MM.1S (cell line): Measurements from ENCODE around the gene DENND1A.

Experiments
- DNase-seq: peaks from one replicate; pipeline ENCODE4 v3.0.0-alpha.2; 2015
- H2AFZ ChIP-seq: fragments of 300-600 bp; sonication (generic); 2 replicates; pipeline ENCODE4 v1.6.0; 2016; ENCODE audit warnings: antibody characterized with exemption, low read length
- H3F3A ChIP-seq: fragments of 300-600 bp; sonication (generic); 2 replicates; pipeline ENCODE4 v1.6.1; 2016; ENCODE audit warnings: mild to moderate bottlenecking, antibody characterized with exemption, low read length, moderate library complexity, mixed read lengths; ENCODE audit not compliant: insufficient read depth
- H3K27ac ChIP-seq: fragments of 300-600 bp; sonication (generic); 2 replicates; pipeline ENCODE4 v1.5.1; 2016; ENCODE audit warnings: mild to moderate bottlenecking, low read length
- H3K27me3 ChIP-seq: fragments of 300-600 bp; sonication (generic); replicated peaks from 2 replicates; pipeline ENCODE4 v1.6.0; 2016; ENCODE audit warnings: low read length; ENCODE audit not compliant: insufficient read depth
- H3K36me3 ChIP-seq: fragments of 300-600 bp; sonication (generic); replicated peaks from 2 replicates; pipeline ENCODE4 v1.6.1; 2016; ENCODE audit warnings: mild to moderate bottlenecking, low read length, mixed read lengths; ENCODE audit not compliant: insufficient read depth
- H3K4me1 ChIP-seq: fragments of 300-600 bp; sonication (generic); 2 replicates; pipeline ENCODE4 v1.6.1; 2016; ENCODE audit warnings: low read length, mixed read lengths
- H3K4me2 ChIP-seq: fragments of 300-600 bp; sonication (generic); 2 replicates; pipeline ENCODE4 v1.6.0; 2016; ENCODE audit warnings: low read depth, low read length
- H3K4me3 ChIP-seq: fragments of 300-600 bp; sonication (generic); 2 replicates; pipeline ENCODE4 v1.5.1; 2016; ENCODE audit warnings: low read length, mixed read lengths
- H3K79me2 ChIP-seq: fragments of 300-600 bp; sonication (generic); 2 replicates; pipeline ENCODE4 v1.6.1; 2016; ENCODE audit warnings: mixed run types, low read length, mixed read lengths
- H3K9ac ChIP-seq: fragments of 300-600 bp; sonication (generic); 2 replicates; pipeline ENCODE4 v1.6.1; 2016; ENCODE audit warnings: low read length, mixed read lengths
- H3K9me2 ChIP-seq: fragments of 300-600 bp; sonication (generic); replicated peaks from 2 replicates; pipeline ENCODE4 v1.6.1; 2016; ENCODE audit warnings: mild to moderate bottlenecking, low read length, mixed read lengths; ENCODE audit not compliant: insufficient read depth
- H3K9me3 ChIP-seq: fragments of 300-600 bp; sonication (generic); replicated peaks from 2 replicates; pipeline ENCODE4 v1.6.1; 2016; ENCODE audit warnings: mild to moderate bottlenecking, low read length, mixed read lengths; ENCODE audit not compliant: insufficient read depth
- H4K20me1 ChIP-seq: fragments of 300-600 bp; sonication (generic); 2 replicates; pipeline ENCODE4 v1.6.1; 2016; ENCODE audit warnings: mild to moderate bottlenecking, low read length, moderate library complexity, mixed read lengths; ENCODE audit not compliant: insufficient read depth
- EZH2 ChIP-seq: fragments of 300-600 bp; sonication (generic); optimal IDR thresholded peaks from 2 replicates; pipeline ENCODE3; 2017; ENCODE audit warnings: low read depth, mild to moderate bottlenecking, antibody characterized with exemption, low read length, mixed read lengths
- EZH2phosphoT487 ChIP-seq: fragments of 300-600 bp; sonication (generic); IDR thresholded peaks from 2 replicates; pipeline ENCODE4 v1.6.1; 2018; ENCODE audit warnings: antibody characterized with exemption, low read length
- TF ChIP-seq, protein P1 (sequence below): fragments of 300-600 bp; sonication (generic); IDR thresholded peaks from 2 replicates; pipeline ENCODE4 v1.5.1; 2016; ENCODE audit warnings: antibody characterized with exemption, low read length, mixed read lengths

The DENND1A gene

DNA sequence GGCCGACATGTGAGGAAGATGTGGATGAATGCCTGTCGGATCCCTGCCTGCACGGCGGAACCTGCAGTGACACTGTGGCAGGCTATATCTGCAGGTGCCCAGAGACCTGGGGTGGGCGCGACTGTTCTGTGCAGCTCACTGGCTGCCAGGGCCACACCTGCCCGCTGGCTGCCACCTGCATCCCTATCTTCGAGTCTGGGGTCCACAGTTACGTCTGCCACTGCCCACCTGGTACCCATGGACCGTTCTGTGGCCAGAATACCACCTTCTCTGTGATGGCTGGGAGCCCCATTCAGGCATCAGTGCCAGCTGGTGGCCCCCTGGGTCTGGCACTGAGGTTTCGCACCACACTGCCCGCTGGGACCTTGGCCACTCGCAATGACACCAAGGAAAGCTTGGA, 559.8 kb downstream of the DENND1A start:
- TF ChIP-seq, protein P1, sequence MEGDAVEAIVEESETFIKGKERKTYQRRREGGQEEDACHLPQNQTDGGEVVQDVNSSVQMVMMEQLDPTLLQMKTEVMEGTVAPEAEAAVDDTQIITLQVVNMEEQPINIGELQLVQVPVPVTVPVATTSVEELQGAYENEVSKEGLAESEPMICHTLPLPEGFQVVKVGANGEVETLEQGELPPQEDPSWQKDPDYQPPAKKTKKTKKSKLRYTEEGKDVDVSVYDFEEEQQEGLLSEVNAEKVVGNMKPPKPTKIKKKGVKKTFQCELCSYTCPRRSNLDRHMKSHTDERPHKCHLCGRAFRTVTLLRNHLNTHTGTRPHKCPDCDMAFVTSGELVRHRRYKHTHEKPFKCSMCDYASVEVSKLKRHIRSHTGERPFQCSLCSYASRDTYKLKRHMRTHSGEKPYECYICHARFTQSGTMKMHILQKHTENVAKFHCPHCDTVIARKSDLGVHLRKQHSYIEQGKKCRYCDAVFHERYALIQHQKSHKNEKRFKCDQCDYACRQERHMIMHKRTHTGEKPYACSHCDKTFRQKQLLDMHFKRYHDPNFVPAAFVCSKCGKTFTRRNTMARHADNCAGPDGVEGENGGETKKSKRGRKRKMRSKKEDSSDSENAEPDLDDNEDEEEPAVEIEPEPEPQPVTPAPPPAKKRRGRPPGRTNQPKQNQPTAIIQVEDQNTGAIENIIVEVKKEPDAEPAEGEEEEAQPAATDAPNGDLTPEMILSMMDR: no peak
- TF ChIP-seq EZH2: no peak
- no peak for TF ChIP-seq EZH2phosphoT487

DNA sequence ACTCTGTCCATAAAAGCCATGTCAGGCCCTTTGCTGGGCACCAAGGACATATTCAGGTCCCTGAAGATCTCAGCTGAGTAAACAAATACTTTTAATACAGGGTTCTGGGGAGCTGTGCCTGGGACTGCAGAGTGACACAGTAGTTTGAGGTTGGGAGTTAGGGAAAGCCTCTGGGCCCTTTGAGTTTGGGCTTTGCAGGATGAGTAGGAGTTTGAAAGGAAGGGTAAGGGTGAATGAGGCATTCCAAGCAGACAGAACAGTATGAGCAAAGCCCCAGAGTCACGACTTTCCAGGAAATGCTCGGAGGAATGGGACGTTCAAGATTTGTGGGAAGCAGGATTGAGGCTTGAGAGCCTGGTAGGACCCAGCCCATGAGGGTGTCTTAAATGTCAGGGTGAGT, 560.6 kb downstream of the DENND1A start:
- no peak overlapping the region for H3K4me3 ChIP-seq
- H4K20me1 ChIP-seq: no peaks in the 10 kb centered on the region
- H3K36me3 ChIP-seq: no peaks in the 10 kb centered on the region
- H3K79me2 ChIP-seq: no peaks in the 10 kb centered on the region
- no peaks in the 10 kb centered on the region for H3F3A ChIP-seq
- H3K9me2 ChIP-seq: no peaks in the 10 kb centered on the region
- H3K4me1 ChIP-seq: no peaks in the 10 kb centered on the region
- TF ChIP-seq EZH2phosphoT487 (no peak), EZH2 (no peak)
- TF ChIP-seq, protein P1: no peak
- H2AFZ ChIP-seq: no peak overlapping the region
- no peak overlapping the region for H3K4me2 ChIP-seq
- no peaks in the 10 kb centered on the region for H3K9me3 ChIP-seq
- no peak overlapping the region for H3K27ac ChIP-seq
- DNase-seq: no peak
- H3K9ac ChIP-seq: no peak overlapping the region
- H3K27me3 ChIP-seq: peaks cover 57% of the 10 kb centered on the region

More for the DNA sequence above, 559.8 kb downstream of the DENND1A start:
- Histone ChIP-seq H3K4me3 (no peak overlapping the region), H3K4me2 (no peak overlapping the region), H3F3A (no peaks in the 10 kb centered on the region), H3K27ac (no peak overlapping the region), H4K20me1 (no peaks in the 10 kb centered on the region), H3K36me3 (no peaks in the 10 kb centered on the region), H3K4me1 (no peaks in the 10 kb centered on the region), H3K27me3 (peaks cover 65% of the 10 kb centered on the region), H2AFZ (no peak overlapping the region), H3K9me3 (no peaks in the 10 kb centered on the region), H3K9ac (no peak overlapping the region), H3K79me2 (no peaks in the 10 kb centered on the region), H3K9me2 (no peaks in the 10 kb centered on the region)
- no peak for DNase-seq

DNA sequence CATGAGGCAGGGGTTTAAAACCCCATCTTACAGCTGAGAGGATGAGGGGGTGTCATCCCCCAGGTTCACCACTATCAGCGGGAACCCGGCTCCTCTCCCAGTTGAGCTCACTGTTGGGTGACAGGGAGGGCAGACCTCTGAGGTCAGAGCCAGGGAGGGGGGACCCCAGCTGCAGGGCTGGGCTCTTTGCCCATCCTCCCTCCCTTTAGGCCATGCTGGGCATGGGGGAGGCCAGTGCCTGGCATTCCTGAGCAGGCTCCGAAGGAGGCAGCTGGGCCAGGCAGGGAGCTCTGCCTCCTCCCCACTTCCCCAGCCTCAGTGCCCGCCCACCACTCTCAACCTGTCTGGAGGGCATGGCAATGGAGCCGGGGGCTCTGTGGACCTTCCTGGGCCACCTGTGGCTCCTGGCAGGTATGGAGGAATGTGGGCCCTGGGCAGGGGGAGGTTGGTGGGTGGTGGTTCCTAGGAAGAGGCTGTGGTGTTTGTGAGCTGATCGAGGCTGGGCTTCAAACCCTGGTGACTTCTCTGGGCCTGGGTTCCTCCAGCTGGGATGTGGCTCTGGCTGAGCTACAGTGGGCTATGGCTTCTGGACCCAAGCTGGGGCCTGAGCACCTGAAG, 561.3 kb downstream of the DENND1A start:
- H3K9me3 ChIP-seq: no peaks in the 10 kb centered on the region
- TF ChIP-seq EZH2phosphoT487 (no peak), EZH2 (no peak)
- TF ChIP-seq, protein P1: no peak
- no peak for DNase-seq
- H3F3A ChIP-seq: no peaks in the 10 kb centered on the region
- H3K4me3 ChIP-seq: no peak overlapping the region
- H3K27ac ChIP-seq: no peak overlapping the region
- no peaks in the 10 kb centered on the region for H3K79me2 ChIP-seq
- H3K9me2 ChIP-seq: no peaks in the 10 kb centered on the region
- H3K36me3 ChIP-seq: no peaks in the 10 kb centered on the region
- no peaks in the 10 kb centered on the region for H4K20me1 ChIP-seq
- H3K27me3 ChIP-seq: peaks cover 50% of the 10 kb centered on the region
- H3K4me1 ChIP-seq: no peaks in the 10 kb centered on the region
- no peak overlapping the region for H3K4me2 ChIP-seq
- no peak overlapping the region for H2AFZ ChIP-seq
- H3K9ac ChIP-seq: no peak overlapping the region
